ENCODE measurements around the gene ASB8.

ASB8 gene

GRCh38 chr12:48194799-48195201, 37.5 kb upstream of the ASB8 start:
- POLR2A ChIA-PET: no interaction called here
- no peak for DNase-seq (ENCODE audit: extremely low spot score)
- TF ChIP-seq L3MBTL2 (conservative IDR thresholded peaks at IDR 0.05) (no peak), FOXK2 (IDR thresholded peaks at IDR 0.05) (no peak), FOXM1 (IDR thresholded peaks at IDR 0.05; ENCODE audit: borderline replicate concordance) (no peak), TARDBP (IDR thresholded peaks at IDR 0.05) (no peak), ELF4 (IDR thresholded peaks at IDR 0.05) (no peak), SUZ12 (IDR thresholded peaks at IDR 0.05) (no peak), CTBP1 (IDR thresholded peaks at IDR 0.05; ENCODE audit: borderline replicate concordance) (no peak)
- CTCF ChIA-PET: interaction anchor here (2.2 kb wide), 1 partner anchor 423 kb away, joined by 7 read pairs; no protein-coding TSS in a partner anchor

GRCh38 chr12:48193623-48194022, 36.3 kb upstream of the ASB8 start:
- POLR2A ChIA-PET: interaction anchor here (1.4 kb wide), 1 partner anchor 11 kb away, joined by 6 read pairs; no protein-coding TSS in a partner anchor
- TF ChIP-seq, protein P1, sequence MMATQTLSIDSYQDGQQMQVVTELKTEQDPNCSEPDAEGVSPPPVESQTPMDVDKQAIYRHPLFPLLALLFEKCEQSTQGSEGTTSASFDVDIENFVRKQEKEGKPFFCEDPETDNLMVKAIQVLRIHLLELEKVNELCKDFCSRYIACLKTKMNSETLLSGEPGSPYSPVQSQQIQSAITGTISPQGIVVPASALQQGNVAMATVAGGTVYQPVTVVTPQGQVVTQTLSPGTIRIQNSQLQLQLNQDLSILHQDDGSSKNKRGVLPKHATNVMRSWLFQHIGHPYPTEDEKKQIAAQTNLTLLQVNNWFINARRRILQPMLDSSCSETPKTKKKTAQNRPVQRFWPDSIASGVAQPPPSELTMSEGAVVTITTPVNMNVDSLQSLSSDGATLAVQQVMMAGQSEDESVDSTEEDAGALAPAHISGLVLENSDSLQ (IDR thresholded peaks at IDR 0.05): no peak
- TF ChIP-seq LEF1 (IDR thresholded peaks at IDR 0.05; ENCODE audit: borderline replicate concordance) (no peak), FOXK2 (IDR thresholded peaks at IDR 0.05) (no peak), BHLHE40 (IDR thresholded peaks at IDR 0.05; ENCODE audit: borderline replicate concordance) (no peak), ELF4 (IDR thresholded peaks at IDR 0.05) (no peak), HDGF (IDR thresholded peaks at IDR 0.05; ENCODE audit: borderline replicate concordance) (no peak), SP1 (IDR thresholded peaks at IDR 0.05) (no peak), CTBP1 (IDR thresholded peaks at IDR 0.05; ENCODE audit: borderline replicate concordance) (no peak), ZNF384 (IDR thresholded peaks at IDR 0.05) (no peak), SUZ12 (IDR thresholded peaks at IDR 0.05) (no peak), L3MBTL2 (conservative IDR thresholded peaks at IDR 0.05) (no peak), TARDBP (IDR thresholded peaks at IDR 0.05) (no peak), FOXM1 (IDR thresholded peaks at IDR 0.05; ENCODE audit: borderline replicate concordance) (no peak), NFRKB (IDR thresholded peaks at IDR 0.05) (no peak), ARNT (IDR thresholded peaks at IDR 0.05) (no peak), FOXA1 (IDR thresholded peaks at IDR 0.05) (no peak)
- CTCF ChIA-PET: interaction anchor here (0.6 to 2.2 kb wide), 2 partner anchors 22 to 424 kb away, joined by 3 to 7 read pairs; no protein-coding TSS in a partner anchor
- DNase-seq (ENCODE audit: extremely low spot score): no peak

GRCh38 chr12:48192861-48193260, 35.5 kb upstream of the ASB8 start:
- ChIA-PET POLR2A (interaction anchor here (1.4 kb wide), 1 partner anchor 10 kb away, joined by 6 read pairs; no protein-coding TSS in a partner anchor), CTCF (no interaction called here)
- DNase-seq (ENCODE audit: extremely low spot score): no peak
- no peak for TF ChIP-seq ARNT (IDR thresholded peaks at IDR 0.05)
- no peak for TF ChIP-seq TARDBP (IDR thresholded peaks at IDR 0.05)
- no peak for TF ChIP-seq HDGF (IDR thresholded peaks at IDR 0.05; ENCODE audit: borderline replicate concordance)
- no peak for TF ChIP-seq CTBP1 (IDR thresholded peaks at IDR 0.05; ENCODE audit: borderline replicate concordance)
- TF ChIP-seq, protein P1 (IDR thresholded peaks at IDR 0.05): no peak
- TF ChIP-seq FOXK2 (IDR thresholded peaks at IDR 0.05): no peak
- TF ChIP-seq FOXA1 (IDR thresholded peaks at IDR 0.05): no peak
- TF ChIP-seq ELF4 (IDR thresholded peaks at IDR 0.05): no peak
- TF ChIP-seq SP1 (IDR thresholded peaks at IDR 0.05): no peak

DNA sequence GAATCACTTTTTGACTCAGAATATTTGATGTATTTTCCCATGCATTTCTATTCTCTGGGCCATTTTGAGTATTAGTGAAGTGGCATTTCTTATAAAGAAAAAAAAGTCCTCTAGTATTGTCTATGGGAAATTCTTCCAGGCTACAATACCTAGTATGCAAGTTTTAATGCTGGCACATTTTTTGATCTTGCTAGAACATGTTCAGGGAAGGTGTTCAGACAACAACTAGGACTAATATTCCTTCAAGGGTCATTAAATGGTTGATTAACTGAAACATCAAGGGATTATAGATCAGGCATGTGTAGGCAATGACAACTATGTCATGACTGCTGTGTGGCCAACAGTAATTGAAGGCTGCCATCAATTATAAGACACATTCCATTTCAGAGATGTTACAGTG, 33.8 kb upstream of the ASB8 start:
- CTCF ChIA-PET: no interaction called here
- TF ChIP-seq CTBP1 (IDR thresholded peaks at IDR 0.05; ENCODE audit: borderline replicate concordance): no peak
- POLR2A ChIA-PET: no interaction called here
- no peak for DNase-seq (ENCODE audit: extremely low spot score)

DNA sequence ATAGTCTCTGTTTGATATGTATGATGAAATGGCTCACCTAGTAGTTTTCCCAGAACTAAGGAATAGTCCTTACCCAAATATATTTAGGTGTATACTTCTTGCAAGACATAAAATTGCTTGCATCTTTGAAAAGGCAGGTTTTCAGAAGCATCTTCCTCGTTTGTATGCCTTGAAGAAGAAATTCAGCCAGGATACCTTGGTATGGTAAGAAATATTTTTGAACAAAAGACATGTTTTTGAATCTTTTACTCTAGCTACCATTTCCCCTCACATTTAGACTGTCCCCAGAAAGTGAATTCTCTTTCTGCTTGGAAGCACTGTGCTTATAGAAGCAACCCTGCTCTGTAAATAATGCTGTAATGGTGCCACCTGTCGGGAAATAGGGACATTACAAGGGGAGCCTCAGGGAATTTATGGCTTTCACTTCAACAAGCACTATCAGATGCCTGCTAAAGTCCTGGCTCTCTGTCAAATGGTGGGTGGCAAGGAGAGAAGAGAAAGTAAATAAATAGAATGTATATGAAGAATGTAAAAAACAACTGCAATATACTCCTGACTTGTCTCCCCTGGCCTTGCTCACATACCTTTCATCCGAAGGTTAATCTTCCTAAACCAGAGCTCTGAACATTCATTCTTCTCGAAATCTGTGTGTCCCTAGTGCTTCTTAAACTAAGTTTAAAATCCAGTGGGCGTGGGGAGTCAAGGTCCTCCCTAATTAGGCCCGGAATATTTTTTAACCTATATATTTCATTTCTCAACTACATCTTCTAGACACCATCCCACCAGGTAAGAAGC, 32.2 kb upstream of the ASB8 start:
- DNase-seq (ENCODE audit: extremely low spot score): peak; percentile 62
- TF ChIP-seq HDGF (IDR thresholded peaks at IDR 0.05; ENCODE audit: borderline replicate concordance) (no peak), FOXM1 (IDR thresholded peaks at IDR 0.05; ENCODE audit: borderline replicate concordance) (no peak), NFRKB (IDR thresholded peaks at IDR 0.05) (no peak), CTBP1 (IDR thresholded peaks at IDR 0.05; ENCODE audit: borderline replicate concordance) (no peak), L3MBTL2 (conservative IDR thresholded peaks at IDR 0.05) (no peak), ARNT (IDR thresholded peaks at IDR 0.05) (no peak), SUZ12 (IDR thresholded peaks at IDR 0.05) (no peak), LEF1 (IDR thresholded peaks at IDR 0.05; ENCODE audit: borderline replicate concordance) (no peak)
- TF ChIP-seq, protein P1 (IDR thresholded peaks at IDR 0.05): no peak
- CTCF ChIA-PET: interaction anchor here (0.5 to 1.5 kb wide), 12 partner anchors 8 to 1110 kb away, joined by 3 to 10 read pairs (median 3); partner anchors contain the start of genes AMIGO2, ASB8 and PCED1B
- POLR2A ChIA-PET: interaction anchor here (1.0 to 1.1 kb wide), 2 partner anchors 8 to 11 kb away, joined by 3 read pairs; no protein-coding TSS in a partner anchor

GRCh38 chr12:48187916-48188695, 30.8 kb upstream of the ASB8 start:
- CTCF ChIA-PET: no interaction called here
- POLR2A ChIA-PET: no interaction called here
- no peak for DNase-seq (ENCODE audit: extremely low spot score)
- TF ChIP-seq LEF1 (IDR thresholded peaks at IDR 0.05; ENCODE audit: borderline replicate concordance): no peak
- no peak for TF ChIP-seq CTBP1 (IDR thresholded peaks at IDR 0.05; ENCODE audit: borderline replicate concordance)
- no peak for TF ChIP-seq ARNT (IDR thresholded peaks at IDR 0.05)
- TF ChIP-seq SUZ12 (IDR thresholded peaks at IDR 0.05): no peak
